HFFc6 (cell line): ENCODE results near the gene RNF207. TPM values are rescaled to one million over a fixed set of nuclear protein-coding genes. Genes with fewer than 3 reads are reported as not detected.

Experiments used
- DNase-seq: peaks from one replicate; pipeline ENCODE4 v3.0.0-alpha.2; 2018
- H3K27ac Mint-ChIP-seq: 2 replicates; pipeline ENCODE4 v1.8.0; 2020; ENCODE audit warnings: mild to moderate bottlenecking, mixed read lengths
- H3K27me3 Mint-ChIP-seq: 2 replicates; pipeline ENCODE4 v1.8.0; 2021; ENCODE audit warnings: mild to moderate bottlenecking, moderate library complexity, mixed read lengths; ENCODE audit not compliant: insufficient read depth
- H3K36me3 Mint-ChIP-seq: 2 replicates; pipeline ENCODE4 v1.8.0; 2021; ENCODE audit warnings: low read depth, mixed read lengths
- H3K4me1 Mint-ChIP-seq: 2 replicates; pipeline ENCODE4 v1.8.0; 2020; ENCODE audit warnings: low read depth, mixed read lengths
- H3K4me3 Mint-ChIP-seq: 2 replicates; pipeline ENCODE4 v1.8.0; 2020; ENCODE audit warnings: mild to moderate bottlenecking, moderate library complexity, mixed read lengths
- H3K9me3 Mint-ChIP-seq: 2 replicates; pipeline ENCODE4 v1.8.0; 2020; ENCODE audit warnings: mild to moderate bottlenecking, mixed read lengths
- CTCF ChIP-seq: fragments of 200-600 bp; sonication (generic); IDR thresholded peaks from 2 replicates; pipeline ENCODE4 v1.5.0; 2021; ENCODE audit warnings: antibody characterized with exemption, mild to moderate bottlenecking
- total RNA-seq, 6 experiments: library from RNA; stranded (reverse); fragmentation: NEBNext Ultra II Directional; extraction: Animal tissue kit (Norgen Biotek cat#: 25700); gene quantifications; 2 replicates in 1 of 6; 3 replicates in 5 of 6; pipeline ENCODE4 v1.2.3, GENCODE V29; 2021

The RNF207 gene
- total RNA-seq, 6 experiments from 2014 or later: 2.0 to 5.2 (median 2.9) TPM

GRCh38 chr1:6199298-6200187 is 6.4 kb upstream of the RNF207 start, which contains the start of gene RPL22:
Gene RPL22 (minus strand): TSS chr1:6199595. CDS start chr1:6199573, 22 bp downstream.
- Mint-ChIP-seq H3K27ac (peak within 1 kb of the TSS; percentile 77), H3K36me3 (peaks cover 30% of the 10 kb centered on the region), H3K9me3 (no peaks in the 10 kb centered on the region), H3K4me3 (peak within 1 kb of the TSS; percentile 93), H3K27me3 (peaks cover 4% of the 10 kb centered on the region), H3K4me1 (peaks cover 36% of the 10 kb centered on the region)
- TF ChIP-seq CTCF: no peak
- peak; percentile 99 for DNase-seq

- H3K4me3 Mint-ChIP-seq: peak overlapping the region; percentile 93
- peaks cover 28% of the 10 kb centered on the region for H3K36me3 Mint-ChIP-seq
- H3K9me3 Mint-ChIP-seq: no peaks in the 10 kb centered on the region
- no peak for TF ChIP-seq CTCF
- DNase-seq: no peak
- H3K4me1 Mint-ChIP-seq: peaks cover 36% of the 10 kb centered on the region
- H3K27ac Mint-ChIP-seq: peak overlapping the region; percentile 77
- H3K27me3 Mint-ChIP-seq: peaks cover 4% of the 10 kb centered on the region
Observed at GRCh38 chr1:6200188-6200809, 5.6 kb upstream of the RNF207 start.

- H3K4me3 Mint-ChIP-seq: no peak overlapping the region
- peaks cover 4% of the 10 kb centered on the region for H3K27me3 Mint-ChIP-seq
- no peak overlapping the region for H3K27ac Mint-ChIP-seq
- no peak for TF ChIP-seq CTCF
- peaks cover 16% of the 10 kb centered on the region for H3K36me3 Mint-ChIP-seq
- no peak for DNase-seq
- no peaks in the 10 kb centered on the region for H3K9me3 Mint-ChIP-seq
- H3K4me1 Mint-ChIP-seq: peaks cover 28% of the 10 kb centered on the region
Observed at GRCh38 chr1:6202256-6202655, 3.7 kb upstream of the RNF207 start.

DNA sequence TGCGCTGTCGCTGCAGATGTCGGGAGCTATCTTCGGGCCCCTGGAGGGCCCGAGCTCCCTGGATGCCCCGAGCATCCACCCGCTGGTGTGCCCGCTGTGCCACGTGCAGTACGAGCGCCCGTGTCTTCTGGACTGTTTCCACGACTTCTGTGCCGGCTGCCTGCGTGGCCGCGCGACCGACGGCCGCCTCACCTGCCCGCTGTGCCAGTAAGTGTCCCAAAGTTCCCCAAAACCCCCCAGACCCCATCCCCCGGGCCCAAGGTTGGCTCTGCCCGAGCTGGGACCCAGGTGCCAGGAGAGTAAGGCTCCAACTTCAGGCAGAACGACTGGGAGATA is 569 bp downstream of the RNF207 start:
- Mint-ChIP-seq H3K27me3 (peaks cover 2% of the 10 kb centered on the region), H3K4me1 (no peaks in the 10 kb centered on the region), H3K4me3 (peak overlapping the region; percentile 46), H3K27ac (no peak overlapping the region), H3K36me3 (no peaks in the 10 kb centered on the region), H3K9me3 (no peaks in the 10 kb centered on the region)
- no peak for TF ChIP-seq CTCF
- no peak for DNase-seq

- Mint-ChIP-seq H3K27ac (no peak overlapping the region), H3K27me3 (peaks cover 1% of the 10 kb centered on the region; the same call in 1 of the 2 replicates), H3K4me1 (no peaks in the 10 kb centered on the region), H3K4me3 (peak overlapping the region; percentile 46), H3K9me3 (no peaks in the 10 kb centered on the region), H3K36me3 (no peaks in the 10 kb centered on the region)
- DNase-seq: no peak
- TF ChIP-seq CTCF: no peak
Observed at GRCh38 chr1:6207075-6207885, 1.4 kb downstream of the RNF207 start.
